Suprapubic skin (tissue), 4 donors: ENCODE results near the gene RMND5B. TPM values are rescaled to one million over a fixed set of nuclear protein-coding genes. Genes with fewer than 3 reads are reported as not detected.

Experiments
- DNase-seq, 2 donors: peaks; one replicate each; pipeline ENCODE4 v3.0.0-alpha.2; 2019; ENCODE audit warnings: low spot score in 2 of 2
- H3K27ac ChIP-seq: fragments of 200-600 bp; sonication (generic); one replicate; pipeline ENCODE4 v1.5.1; 2019
- H3K27me3 ChIP-seq: fragments of 200-600 bp; sonication (generic); one replicate; pipeline ENCODE4 v1.5.1; 2019
- H3K36me3 ChIP-seq: fragments of 200-600 bp; sonication (generic); one replicate; pipeline ENCODE4 v1.5.1; 2019
- H3K4me1 ChIP-seq: fragments of 200-600 bp; sonication (generic); one replicate; pipeline ENCODE4 v1.5.1; 2019
- H3K4me3 ChIP-seq: fragments of 200-600 bp; sonication (generic); one replicate; pipeline ENCODE4 v1.5.1; 2019; ENCODE audit warnings: mild to moderate bottlenecking
- H3K9me3 ChIP-seq: fragments of 200-600 bp; sonication (generic); one replicate; pipeline ENCODE4 v1.5.1; 2019
- CTCF ChIP-seq, 2 donors: fragments of 200-600 bp in 1 of 2; fragments of 450-650 bp in 1 of 2; sonication (generic) in 1 of 2; IDR thresholded peaks; one replicate each; pipeline ENCODE4 v1.5.1; 2016 to 2019; ENCODE audit warnings: antibody characterized with exemption in 2 of 2, mild to moderate bottlenecking in 1 of 2, moderate library complexity in 1 of 2
- EP300 ChIP-seq: sonication (generic); formaldehyde crosslinking; IDR thresholded peaks from one replicate; pipeline ENCODE4 v1.6.1; 2017; ENCODE audit warnings: antibody characterized with exemption
- POLR2A ChIP-seq, 2 donors: fragments of 450-650 bp; IDR thresholded peaks; one replicate each; pipeline ENCODE4 v1.6.1; 2017; ENCODE audit warnings: antibody characterized with exemption in 2 of 2, mild to moderate bottlenecking in 2 of 2, moderate library complexity in 2 of 2
- POLR2AphosphoS5 ChIP-seq, 3 donors: sonication (generic); formaldehyde crosslinking; IDR thresholded peaks; one replicate each; pipeline ENCODE4 v1.6.1; 2017; ENCODE audit warnings: antibody characterized with exemption in 3 of 3
- WGBS: methylation state at CpG from one replicate; pipeline ENCODE4 v1.1.5; 2018; 5-methylcytosine and 5-hydroxymethylcytosine counted together
- total RNA-seq, 4 donors: library from RNA; depleted of rRNA; stranded (reverse); fragments of >200 nt; gene quantifications; one replicate each; pipeline ENCODE4 v1.1.0, GENCODE V29; 2016

Gene RMND5B
- total RNA-seq, 4 donors from 2014 or later: 38.6 to 60.6 (median 42.9) TPM

GRCh38 chr5:178137991-178138390 lies 7.2 kb downstream of the RMND5B start:
- peaks cover 52% of the 10 kb centered on the region for H3K36me3 ChIP-seq
- no peak for DNase-seq
- no peak for TF ChIP-seq CTCF (IDR thresholded peaks at IDR 0.05)
- TF ChIP-seq EP300: no peak
- no peak for TF ChIP-seq POLR2A (IDR thresholded peaks at IDR 0.05)
- no peak for TF ChIP-seq POLR2AphosphoS5 (IDR thresholded peaks at IDR 0.05)
- no peak overlapping the region for H3K27ac ChIP-seq
- H3K4me3 ChIP-seq: no peak overlapping the region
- WGBS: 81% methylated on average over 10 of the region's 12 CpGs
- no peaks in the 10 kb centered on the region for H3K27me3 ChIP-seq
- no peaks in the 10 kb centered on the region for H3K9me3 ChIP-seq
- H3K4me1 ChIP-seq: no peaks in the 10 kb centered on the region

- Histone ChIP-seq H3K4me3 (no peak overlapping the region), H3K36me3 (peaks cover 54% of the 10 kb centered on the region), H3K27me3 (no peaks in the 10 kb centered on the region), H3K27ac (no peak overlapping the region), H3K4me1 (peaks cover 4% of the 10 kb centered on the region), H3K9me3 (no peaks in the 10 kb centered on the region)
- no peak for TF ChIP-seq POLR2A (IDR thresholded peaks at IDR 0.05)
- WGBS: 95% methylated on average over 4 of the region's 4 CpGs
- DNase-seq: no peak
These were observed 10.7 kb downstream of the RMND5B start for GRCh38 chr5:178141550-178141949.

- 86% methylated on average over 11 of the region's 20 CpGs for WGBS
- H3K9me3 ChIP-seq: no peaks in the 10 kb centered on the region
- H3K27ac ChIP-seq: no peak overlapping the region
- H3K36me3 ChIP-seq: peaks cover 64% of the 10 kb centered on the region
- H3K4me3 ChIP-seq: no peak overlapping the region
- DNase-seq: no peak
- H3K4me1 ChIP-seq: peaks cover 4% of the 10 kb centered on the region
- TF ChIP-seq POLR2A (IDR thresholded peaks at IDR 0.05): no peak
- no peak for TF ChIP-seq POLR2AphosphoS5 (IDR thresholded peaks at IDR 0.05)
- TF ChIP-seq EP300: no peak
- no peak for TF ChIP-seq CTCF (IDR thresholded peaks at IDR 0.05)
- H3K27me3 ChIP-seq: no peaks in the 10 kb centered on the region
These were observed 11.8 kb downstream of the RMND5B start for GRCh38 chr5:178142642-178143041.

- H3K4me3 ChIP-seq: no peak overlapping the region
- peaks cover 65% of the 10 kb centered on the region for H3K36me3 ChIP-seq
- no peaks in the 10 kb centered on the region for H3K27me3 ChIP-seq
- no peaks in the 10 kb centered on the region for H3K9me3 ChIP-seq
- TF ChIP-seq CTCF (IDR thresholded peaks at IDR 0.05): no peak
- no peak for TF ChIP-seq POLR2AphosphoS5 (IDR thresholded peaks at IDR 0.05)
- TF ChIP-seq POLR2A (IDR thresholded peaks at IDR 0.05): no peak
- TF ChIP-seq EP300: no peak
- no peak overlapping the region for H3K27ac ChIP-seq
- DNase-seq: no peak
- peaks cover 4% of the 10 kb centered on the region for H3K4me1 ChIP-seq
- 77% methylated on average over 5 of the region's 6 CpGs for WGBS
These were observed 12.4 kb downstream of the RMND5B start for GRCh38 chr5:178143246-178143645.

- no peaks in the 10 kb centered on the region for H3K9me3 ChIP-seq
- no peak overlapping the region for H3K4me3 ChIP-seq
- WGBS: 31% methylated on average over 3 of the region's 10 CpGs
- H3K27ac ChIP-seq: no peak overlapping the region
- H3K36me3 ChIP-seq: peaks cover 71% of the 10 kb centered on the region
- no peak for DNase-seq
- H3K4me1 ChIP-seq: peaks cover 4% of the 10 kb centered on the region
- TF ChIP-seq EP300 (no peak), POLR2AphosphoS5 (IDR thresholded peaks at IDR 0.05) (no peak), POLR2A (IDR thresholded peaks at IDR 0.05) (no peak), CTCF (IDR thresholded peaks at IDR 0.05) (no peak)
- no peaks in the 10 kb centered on the region for H3K27me3 ChIP-seq
These were observed 13.1 kb downstream of the RMND5B start for GRCh38 chr5:178143901-178144300.
